ENCODE data around the gene THAP4.

GRCh38 chr2:241666627-241667400, 29.9 kb upstream of the THAP4 start:
- TF ChIP-seq SMC3 (IDR thresholded peaks at IDR 0.05; ENCODE audit: low read depth, low read length) (no peak), CTCF (conservative IDR thresholded peaks at IDR 0.05; ENCODE audit: low read depth, low read length) (no peak), USF2 (IDR thresholded peaks at IDR 0.05; ENCODE audit: low read depth, low read length) (peak; percentile 64), RFX5 (IDR thresholded peaks at IDR 0.05; ENCODE audit: low read depth, low read length) (no peak), FOS (IDR thresholded peaks at IDR 0.05; ENCODE audit: low read depth, low read length) (no peak), POLR2A (IDR thresholded peaks at IDR 0.05; ENCODE audit: low read depth, low read length) (no peak), RAD21 (IDR thresholded peaks at IDR 0.05; ENCODE audit: low read length) (no peak), ELK1 (IDR thresholded peaks at IDR 0.05; ENCODE audit: borderline replicate concordance, low read depth, low read length) (no peak), RCOR1 (IDR thresholded peaks at IDR 0.05; ENCODE audit: insufficient replicate concordance, low read length) (no peak), MAZ (IDR thresholded peaks at IDR 0.05; ENCODE audit: borderline replicate concordance, low read depth, low read length) (no peak), CEBPB (IDR thresholded peaks at IDR 0.05; ENCODE audit: low read depth, low read length) (no peak), MAFK (IDR thresholded peaks at IDR 0.05; ENCODE audit: low read depth, low read length) (no peak)
